Heart left ventricle (tissue), 13 donors: ENCODE data around the gene BANF1.

Experiments
- POLR2A ChIP-seq, 2 donors: fragments of 450-650 bp; IDR thresholded peaks; one replicate each; pipeline ENCODE4 v1.6.1; 2017; ENCODE audit warnings: antibody characterized with exemption in 2 of 2, mild to moderate bottlenecking in 2 of 2, moderate library complexity in 2 of 2
- TF ChIP-seq, protein P1 (sequence below), 12 donors: fragments of 200-600 bp; sonication (generic) in 4 of 12; IDR thresholded peaks; one replicate each; pipeline versions ENCODE4 v1.5.0 to v1.8.0; 2018 to 2022; ENCODE audit warnings: antibody characterized with exemption in 12 of 12, mild to moderate bottlenecking in 5 of 12
- donor health status: ischemic (EF 13 %, LVEDD 7.1; RV severe dilation, severe dysfunction).
- donor health status: DM: no; HTN: yes; CAD: no.
- donor health status: DM: no; HTN: no; CAD: no.
- donor health status: ischemic (EF 25% LVEDD 6.9; RV normal size, moderate dysfunction).
- donor health status: ischemic (EF 25% LVEDD 5.7; RV mildly dilated, moderate dysfunction).
- donor health status: ischemic (EF 35%, LVEDD 5.7; RV mildly dilated, moderate dysfunction).
- donor health status: nonischemic (EF 11% LVEDD 7.7; RV severe dilation, severe dysfunction).
- donor health status: DM: yes; HTN: yes; CAD: no.
- donor health status: PGD.
- donor health status: ischemic (EF 29% LVEDD 5.4; RV normal size, mild dysfunction).
- donor health status: nonischemic (EF 23%, LVEDD 6.1; RV moderate dilation, normal function).

DNA sequence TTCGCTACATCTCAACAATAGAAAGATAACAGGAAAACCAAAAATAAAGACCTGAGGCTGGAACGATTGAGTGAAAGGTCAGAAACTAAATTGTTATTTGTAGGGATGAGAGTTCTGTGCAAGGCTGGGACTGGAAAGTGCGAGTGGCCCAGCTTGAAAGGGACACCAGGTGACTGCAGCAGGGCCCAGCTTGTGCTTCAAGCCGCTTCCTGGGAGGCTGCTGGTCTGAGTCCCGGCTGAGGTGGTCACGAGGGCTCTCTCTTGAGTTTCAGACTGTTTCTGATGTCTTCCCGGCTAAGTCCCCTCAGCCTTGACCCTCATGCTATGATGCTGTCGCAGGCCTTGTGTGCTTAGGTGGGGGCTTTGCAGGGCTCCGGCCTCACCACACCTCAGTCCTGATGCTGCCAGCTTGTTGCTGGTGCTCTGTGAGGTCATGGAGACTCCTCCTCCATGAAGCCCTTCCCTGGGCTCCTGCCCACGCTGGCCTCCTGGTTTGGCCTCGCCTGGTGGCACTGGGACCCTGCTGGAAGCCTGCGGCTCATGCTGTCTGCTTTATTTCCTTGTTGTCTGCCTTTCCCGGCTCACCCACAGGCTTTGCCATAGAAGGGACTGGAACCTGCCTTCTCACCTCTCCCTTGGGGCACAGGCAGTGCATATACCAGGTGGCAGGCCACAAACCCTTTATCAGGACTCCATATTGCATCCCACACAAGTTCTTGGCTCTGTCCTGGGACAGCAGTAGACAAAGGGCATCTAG lies 4.0 kb downstream of the BANF1 start:
- TF ChIP-seq, protein P1, sequence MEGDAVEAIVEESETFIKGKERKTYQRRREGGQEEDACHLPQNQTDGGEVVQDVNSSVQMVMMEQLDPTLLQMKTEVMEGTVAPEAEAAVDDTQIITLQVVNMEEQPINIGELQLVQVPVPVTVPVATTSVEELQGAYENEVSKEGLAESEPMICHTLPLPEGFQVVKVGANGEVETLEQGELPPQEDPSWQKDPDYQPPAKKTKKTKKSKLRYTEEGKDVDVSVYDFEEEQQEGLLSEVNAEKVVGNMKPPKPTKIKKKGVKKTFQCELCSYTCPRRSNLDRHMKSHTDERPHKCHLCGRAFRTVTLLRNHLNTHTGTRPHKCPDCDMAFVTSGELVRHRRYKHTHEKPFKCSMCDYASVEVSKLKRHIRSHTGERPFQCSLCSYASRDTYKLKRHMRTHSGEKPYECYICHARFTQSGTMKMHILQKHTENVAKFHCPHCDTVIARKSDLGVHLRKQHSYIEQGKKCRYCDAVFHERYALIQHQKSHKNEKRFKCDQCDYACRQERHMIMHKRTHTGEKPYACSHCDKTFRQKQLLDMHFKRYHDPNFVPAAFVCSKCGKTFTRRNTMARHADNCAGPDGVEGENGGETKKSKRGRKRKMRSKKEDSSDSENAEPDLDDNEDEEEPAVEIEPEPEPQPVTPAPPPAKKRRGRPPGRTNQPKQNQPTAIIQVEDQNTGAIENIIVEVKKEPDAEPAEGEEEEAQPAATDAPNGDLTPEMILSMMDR (IDR thresholded peaks at IDR 0.05) = no peak
- no peak for TF ChIP-seq POLR2A (IDR thresholded peaks at IDR 0.05)
